ENCODE measurements around the gene ZNF286A. TPM values are rescaled to one million over a fixed set of nuclear protein-coding genes. Genes with fewer than 3 reads are reported as not detected.
A peak's percentile ranks its signal among the peaks of the same experiment; 100 is the strongest.
"Not testable (repeated sequence)": the region's sequence is repeated elsewhere in the genome, so short reads cannot be mapped to it uniquely, and the experiment has no call there.

ZNF286A gene
- total RNA-seq (1 to 10 TPM; 6.8 to 7.5 TPM), polyA plus RNA-seq (1 to 10 TPM; 1.1 to 1.4 TPM)

GRCh38 chr17:15699413-15699924 is at the start of gene ZNF286A:
Gene ZNF286A, plus strand, starts transcription at chr17:15699752. Its CDS starts 578 bp downstream, at chr17:15700330.
- peak within 1 kb of the TSS in 1 of 2 donors; percentile 12 for H3K27ac ChIP-seq (ENCODE audit: low read depth in 1 of 2, low read length in 2 of 2)
- not testable (repeated sequence) for H3K9ac ChIP-seq (ENCODE audit: low read depth in 1 of 2, low read length in 2 of 2); H3K9me3 ChIP-seq (ENCODE audit: control insufficient read depth in 4 of 4, low read length in 3 of 4); H3K36me3 ChIP-seq (ENCODE audit: control insufficient read depth in 4 of 4, insufficient read depth in 3 of 4, low read depth in 1 of 4, low read length in 3 of 4); H3K4me1 ChIP-seq (ENCODE audit: control insufficient read depth in 4 of 4, insufficient read depth in 4 of 4, low read length in 3 of 4); H3K27me3 ChIP-seq (ENCODE audit: control insufficient read depth in 4 of 4, insufficient read depth in 4 of 4, low read length in 3 of 4)
- under 1% methylated on average over 44 of the region's 44 CpGs for WGBS
- H3K4me3 ChIP-seq (ENCODE audit: low read depth in 1 of 3, low read length in 3 of 3): peak within 1 kb of the TSS; percentile 48 to 65 (median 49)
- TF ChIP-seq GABPA (IDR thresholded peaks at IDR 0.05 in 1 of 2, conservative IDR thresholded peaks at IDR 0.05 in 1 of 2): peak in 1 of 2 donors; percentile 85
- peak; percentile 69 for TF ChIP-seq YY1 (IDR thresholded peaks at IDR 0.05)
- peak; percentile 57 for TF ChIP-seq MAX (IDR thresholded peaks at IDR 0.05)
- peak; percentile 99 for TF ChIP-seq ZBTB33 (IDR thresholded peaks at IDR 0.05)
- TF ChIP-seq HNF4A (conservative IDR thresholded peaks at IDR 0.05): peak in 1 of 2 donors; percentile 7
- peak; percentile 95 for DNase-seq (ENCODE audit: low spot score)

- WGBS: 57% methylated on average over 6 of the region's 6 CpGs
- H3K27ac ChIP-seq (ENCODE audit: low read depth in 1 of 2, low read length in 2 of 2): no peak overlapping the region
- no peaks in the 10 kb centered on the region for H3K27me3 ChIP-seq (ENCODE audit: control insufficient read depth in 4 of 4, insufficient read depth in 4 of 4, low read length in 3 of 4)
- H3K4me3 ChIP-seq (ENCODE audit: low read depth in 1 of 3, low read length in 3 of 3): no peak overlapping the region
- H3K9me3 ChIP-seq (ENCODE audit: control insufficient read depth in 4 of 4, low read length in 3 of 4): no peaks in the 10 kb centered on the region
- no peaks in the 10 kb centered on the region for H3K36me3 ChIP-seq (ENCODE audit: control insufficient read depth in 4 of 4, insufficient read depth in 3 of 4, low read depth in 1 of 4, low read length in 3 of 4)
- peaks cover 0 to 7% (median 3%) of the 10 kb centered on the region in 4 donors for H3K4me1 ChIP-seq (ENCODE audit: control insufficient read depth in 4 of 4, insufficient read depth in 4 of 4, low read length in 3 of 4)
- no peak for DNase-seq (ENCODE audit: low spot score)
- TF ChIP-seq RXRA (IDR thresholded peaks at IDR 0.05): no peak
- no peak for TF ChIP-seq CTCF (IDR thresholded peaks at IDR 0.05; ENCODE audit: low read depth, low read length, missing input control)
- TF ChIP-seq JUND (IDR thresholded peaks at IDR 0.05): no peak
- no peak for TF ChIP-seq MAX (IDR thresholded peaks at IDR 0.05)
- no peak for TF ChIP-seq EGR1 (IDR thresholded peaks at IDR 0.05; ENCODE audit: low read depth in 2 of 2)
- TF ChIP-seq FOXA1 (IDR thresholded peaks at IDR 0.05): no peak
- TF ChIP-seq ZBTB33 (IDR thresholded peaks at IDR 0.05): no peak
- TF ChIP-seq RAD21 (IDR thresholded peaks at IDR 0.05): no peak
- TF ChIP-seq NR2F2 (IDR thresholded peaks at IDR 0.05): no peak
- H3K9ac ChIP-seq (ENCODE audit: low read depth in 1 of 2, low read length in 2 of 2): no peak overlapping the region
Measured at GRCh38 chr17:15649861-15650421, 49.6 kb upstream of the ZNF286A start.
